Astrocyte (in vitro differentiated cells and primary cell): ENCODE data around the gene AGL. TPM values are rescaled to one million over a fixed set of nuclear protein-coding genes. Genes with fewer than 3 reads are reported as not detected.

Experiments used
- DNase-seq: peaks from one replicate; pipeline ENCODE4 v3.0.0-alpha.2; 2010; ENCODE audit warnings: low read depth
- FAIRE-seq: peaks from 2 replicates; lab custom pipeline; 2011; peaks lifted over from hg19 to GRCh38; lab: Jason Lieb, UNC
- H2AFZ ChIP-seq: 2 replicates; pipeline ENCODE4 v1.6.0; 2012; ENCODE audit warnings: low read depth, low read length, inconsistent platforms
- H3K27ac ChIP-seq: 2 replicates; pipeline ENCODE4 v1.5.1; 2011; ENCODE audit warnings: low read depth, low read length, inconsistent platforms
- H3K27me3 ChIP-seq: 2 replicates; pipeline ENCODE4 v1.6.0; 2011; ENCODE audit warnings: low read length, inconsistent platforms; ENCODE audit not compliant: insufficient read depth
- H3K36me3 ChIP-seq: 2 replicates; pipeline ENCODE4 v1.5.1; 2011; ENCODE audit warnings: low read length, inconsistent platforms; ENCODE audit not compliant: insufficient read depth
- H3K4me1 ChIP-seq: 2 replicates; pipeline ENCODE4 v1.5.1; 2011; ENCODE audit warnings: low read length, inconsistent platforms; ENCODE audit not compliant: insufficient read depth
- H3K4me2 ChIP-seq: 2 replicates; pipeline ENCODE4 v1.6.0; 2012; ENCODE audit warnings: low read length, inconsistent platforms
- H3K4me3 ChIP-seq: 2 replicates; pipeline ENCODE4 v1.5.1; 2011; ENCODE audit warnings: low read depth, mild to moderate bottlenecking, low read length, inconsistent platforms; ENCODE audit not compliant: insufficient read depth
- H3K79me2 ChIP-seq: 2 replicates; pipeline ENCODE4 v1.6.0; 2012; ENCODE audit warnings: mild to moderate bottlenecking, low read length, inconsistent platforms; ENCODE audit not compliant: insufficient read depth
- H3K9ac ChIP-seq: 2 replicates; pipeline ENCODE4 v1.6.0; 2012; ENCODE audit warnings: mild to moderate bottlenecking, low read length, inconsistent platforms
- H3K9me3 ChIP-seq: 2 replicates; pipeline ENCODE4 v1.5.1; 2012; ENCODE audit warnings: low read depth, mild to moderate bottlenecking, low read length, inconsistent platforms; ENCODE audit not compliant: insufficient read depth
- H4K20me1 ChIP-seq: 2 replicates; pipeline ENCODE4 v1.6.0; 2012; ENCODE audit warnings: low read length, inconsistent platforms; ENCODE audit not compliant: insufficient read depth
- H3K27ac Mint-ChIP-seq: one replicate; pipeline ENCODE4 v1.8.0; 2021; ENCODE audit warnings: mild to moderate bottlenecking, mixed read lengths; ENCODE audit not compliant: unreplicated experiment
- H3K27me3 Mint-ChIP-seq: one replicate; pipeline ENCODE4 v1.8.0; 2021; ENCODE audit warnings: low read depth, mixed read lengths; ENCODE audit not compliant: unreplicated experiment
- H3K36me3 Mint-ChIP-seq: one replicate; pipeline ENCODE4 v1.8.0; 2021; ENCODE audit warnings: low read depth, mixed read lengths; ENCODE audit not compliant: unreplicated experiment
- H3K4me1 Mint-ChIP-seq: one replicate; pipeline ENCODE4 v1.8.0; 2021; ENCODE audit warnings: low read depth, mixed read lengths; ENCODE audit not compliant: unreplicated experiment
- H3K4me3 Mint-ChIP-seq: one replicate; pipeline ENCODE4 v1.8.0; 2021; ENCODE audit warnings: mild to moderate bottlenecking, moderate library complexity, mixed read lengths; ENCODE audit not compliant: unreplicated experiment
- H3K9me3 Mint-ChIP-seq: one replicate; pipeline ENCODE4 v1.8.0; 2021; ENCODE audit warnings: mild to moderate bottlenecking, mixed read lengths; ENCODE audit not compliant: unreplicated experiment
- EZH2 ChIP-seq: IDR thresholded peaks from 2 replicates; pipeline ENCODE4 v1.6.1; 2012; ENCODE audit warnings: mild to moderate bottlenecking, low read length, inconsistent platforms; ENCODE audit not compliant: insufficient read depth
- total RNA-seq: library from RNA; stranded (reverse); gene quantifications from 2 replicates; pipeline ENCODE4 v1.2.1, GENCODE V29; 2021
- TF ChIP-seq, protein P1 (sequence below): IDR thresholded peaks from 2 replicates; pipeline ENCODE4 v1.5.1; 2011; ENCODE audit warnings: low read depth, mild to moderate bottlenecking, inconsistent platforms, low read length, moderate library complexity; ENCODE audit not compliant: insufficient read depth

The AGL gene
- total RNA-seq, 1 donor from 2014 or later, result 11.7 TPM

DNA sequence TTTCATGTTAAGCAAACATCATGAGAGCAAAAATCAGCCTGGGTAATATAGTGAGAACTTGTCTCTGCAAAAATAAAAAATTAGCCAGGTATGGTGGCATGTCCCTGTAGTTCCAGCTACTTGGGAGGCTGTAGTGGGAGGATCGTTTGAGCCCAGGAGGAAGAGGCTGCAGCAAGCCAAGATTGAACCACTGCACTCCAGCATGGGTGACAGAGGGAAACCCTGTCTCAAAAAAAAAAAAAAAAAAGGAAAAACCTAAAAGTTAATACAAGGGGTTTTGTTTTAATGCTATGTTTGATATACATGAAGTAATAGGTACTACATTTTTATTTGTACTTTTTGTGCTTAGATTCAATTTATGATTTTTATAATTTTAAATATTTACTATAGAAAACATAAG, 92.6 kb downstream of the AGL start:
- H3K9me3 Mint-ChIP-seq, result no peaks in the 10 kb centered on the region

DNA sequence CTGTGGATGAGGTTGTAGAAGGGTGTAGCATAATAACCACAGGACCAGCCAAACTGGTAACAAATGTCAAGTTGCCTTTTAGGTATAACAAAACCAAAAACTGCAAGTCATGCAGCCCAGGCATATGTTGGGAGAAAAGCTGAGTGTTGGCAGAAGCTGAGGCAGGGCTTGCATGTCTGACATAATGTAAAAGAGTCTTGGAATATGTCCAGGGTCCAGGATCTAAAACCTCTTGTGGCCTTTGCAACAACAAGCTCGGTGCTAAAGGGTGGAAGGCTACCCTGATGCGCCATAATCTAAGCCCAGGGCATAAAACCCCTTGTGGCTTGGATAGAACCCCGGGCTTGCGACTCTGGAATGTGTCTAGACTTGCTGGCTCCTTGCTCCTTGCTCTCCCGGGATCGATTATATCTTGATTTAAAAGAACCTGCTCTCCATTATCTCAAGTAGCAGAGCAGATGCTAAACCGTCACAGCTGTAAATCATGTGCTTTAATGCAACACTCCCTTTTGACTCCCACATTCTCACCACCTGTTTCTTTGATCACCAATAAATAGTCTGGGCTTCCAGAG, 93.1 kb downstream of the AGL start:
- no peaks in the 10 kb centered on the region for H3K27me3 Mint-ChIP-seq
- Histone ChIP-seq H3K4me1 (no peaks in the 10 kb centered on the region), H3K9me3 (no peaks in the 10 kb centered on the region), H3K4me3 (no peak overlapping the region), H3K79me2 (no peaks in the 10 kb centered on the region), H3K4me2 (no peak overlapping the region), H3K27me3 (no peaks in the 10 kb centered on the region), H3K36me3 (no peaks in the 10 kb centered on the region), H4K20me1 (no peaks in the 10 kb centered on the region), H3K9ac (no peak overlapping the region), H2AFZ (peak overlapping the region; percentile 23), H3K27ac (no peak overlapping the region)
- H3K9me3 Mint-ChIP-seq, result no peaks in the 10 kb centered on the region
- no peak for TF ChIP-seq EZH2
- TF ChIP-seq, protein P1, sequence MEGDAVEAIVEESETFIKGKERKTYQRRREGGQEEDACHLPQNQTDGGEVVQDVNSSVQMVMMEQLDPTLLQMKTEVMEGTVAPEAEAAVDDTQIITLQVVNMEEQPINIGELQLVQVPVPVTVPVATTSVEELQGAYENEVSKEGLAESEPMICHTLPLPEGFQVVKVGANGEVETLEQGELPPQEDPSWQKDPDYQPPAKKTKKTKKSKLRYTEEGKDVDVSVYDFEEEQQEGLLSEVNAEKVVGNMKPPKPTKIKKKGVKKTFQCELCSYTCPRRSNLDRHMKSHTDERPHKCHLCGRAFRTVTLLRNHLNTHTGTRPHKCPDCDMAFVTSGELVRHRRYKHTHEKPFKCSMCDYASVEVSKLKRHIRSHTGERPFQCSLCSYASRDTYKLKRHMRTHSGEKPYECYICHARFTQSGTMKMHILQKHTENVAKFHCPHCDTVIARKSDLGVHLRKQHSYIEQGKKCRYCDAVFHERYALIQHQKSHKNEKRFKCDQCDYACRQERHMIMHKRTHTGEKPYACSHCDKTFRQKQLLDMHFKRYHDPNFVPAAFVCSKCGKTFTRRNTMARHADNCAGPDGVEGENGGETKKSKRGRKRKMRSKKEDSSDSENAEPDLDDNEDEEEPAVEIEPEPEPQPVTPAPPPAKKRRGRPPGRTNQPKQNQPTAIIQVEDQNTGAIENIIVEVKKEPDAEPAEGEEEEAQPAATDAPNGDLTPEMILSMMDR, result no peak
- DNase-seq (peak; percentile 74), FAIRE-seq (no peak)
- H3K36me3 Mint-ChIP-seq, result no peaks in the 10 kb centered on the region
- H3K4me1 Mint-ChIP-seq, result peaks cover 8% of the 10 kb centered on the region
- peak overlapping the region; percentile 14 for H3K27ac Mint-ChIP-seq
- no peak overlapping the region for H3K4me3 Mint-ChIP-seq

More for the DNA sequence above, 92.6 kb downstream of the AGL start:
- Histone ChIP-seq H2AFZ (peak overlapping the region; percentile 23), H3K9ac (no peak overlapping the region), H3K27ac (no peak overlapping the region), H3K36me3 (no peaks in the 10 kb centered on the region), H3K79me2 (no peaks in the 10 kb centered on the region), H3K4me1 (no peaks in the 10 kb centered on the region), H3K4me3 (no peak overlapping the region), H3K4me2 (no peak overlapping the region), H3K9me3 (no peaks in the 10 kb centered on the region), H4K20me1 (no peaks in the 10 kb centered on the region), H3K27me3 (no peaks in the 10 kb centered on the region)
- Mint-ChIP-seq H3K4me1 (peaks cover 8% of the 10 kb centered on the region), H3K36me3 (no peaks in the 10 kb centered on the region), H3K27me3 (peaks cover 2% of the 10 kb centered on the region), H3K27ac (no peak overlapping the region), H3K4me3 (no peak overlapping the region)
- DNase-seq (no peak), FAIRE-seq (no peak)
- TF ChIP-seq, protein P1, result no peak
- TF ChIP-seq EZH2, result no peak

DNA sequence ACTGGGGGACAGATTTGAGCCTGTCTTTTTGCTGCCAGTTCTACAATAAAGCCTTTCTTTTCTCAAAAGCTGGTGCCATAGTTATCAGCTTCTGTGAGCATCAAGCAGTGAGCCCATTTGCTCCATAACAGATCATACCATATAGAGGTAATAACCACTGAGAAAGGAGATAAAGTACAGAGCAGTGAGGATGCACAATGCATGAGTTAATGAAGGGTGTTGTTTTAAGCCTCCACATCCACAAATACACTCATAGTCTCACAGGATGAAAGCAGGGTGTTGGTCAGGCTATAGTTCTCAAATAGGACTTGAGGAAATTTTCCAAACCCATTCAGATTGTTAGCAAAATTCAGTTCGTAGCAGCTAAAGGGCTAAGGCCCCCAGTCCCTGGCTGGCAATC, 94.0 kb downstream of the AGL start:
- FAIRE-seq (no peak), DNase-seq (no peak)
- Mint-ChIP-seq H3K27me3 (no peaks in the 10 kb centered on the region), H3K36me3 (no peaks in the 10 kb centered on the region), H3K9me3 (no peaks in the 10 kb centered on the region), H3K27ac (peak overlapping the region; percentile 2), H3K4me1 (peaks cover 8% of the 10 kb centered on the region), H3K4me3 (no peak overlapping the region)
- Histone ChIP-seq H3K9me3 (no peaks in the 10 kb centered on the region), H3K9ac (no peak overlapping the region), H3K4me1 (no peaks in the 10 kb centered on the region), H3K4me2 (no peak overlapping the region), H4K20me1 (no peaks in the 10 kb centered on the region), H3K27ac (no peak overlapping the region), H3K79me2 (no peaks in the 10 kb centered on the region), H3K27me3 (no peaks in the 10 kb centered on the region), H3K36me3 (no peaks in the 10 kb centered on the region), H3K4me3 (no peak overlapping the region), H2AFZ (no peak overlapping the region)
- TF ChIP-seq, protein P1, result no peak
- no peak for TF ChIP-seq EZH2
